NCI-H1092 treated with DMSO at 0.1 percent for 48 hours (cell line): ENCODE results near the gene KCNQ4.

Experiments
- DNase-seq: peaks from one replicate; lab custom pipeline; 2025; lab: John Stamatoyannopoulos, UW

The KCNQ4 gene

DNA sequence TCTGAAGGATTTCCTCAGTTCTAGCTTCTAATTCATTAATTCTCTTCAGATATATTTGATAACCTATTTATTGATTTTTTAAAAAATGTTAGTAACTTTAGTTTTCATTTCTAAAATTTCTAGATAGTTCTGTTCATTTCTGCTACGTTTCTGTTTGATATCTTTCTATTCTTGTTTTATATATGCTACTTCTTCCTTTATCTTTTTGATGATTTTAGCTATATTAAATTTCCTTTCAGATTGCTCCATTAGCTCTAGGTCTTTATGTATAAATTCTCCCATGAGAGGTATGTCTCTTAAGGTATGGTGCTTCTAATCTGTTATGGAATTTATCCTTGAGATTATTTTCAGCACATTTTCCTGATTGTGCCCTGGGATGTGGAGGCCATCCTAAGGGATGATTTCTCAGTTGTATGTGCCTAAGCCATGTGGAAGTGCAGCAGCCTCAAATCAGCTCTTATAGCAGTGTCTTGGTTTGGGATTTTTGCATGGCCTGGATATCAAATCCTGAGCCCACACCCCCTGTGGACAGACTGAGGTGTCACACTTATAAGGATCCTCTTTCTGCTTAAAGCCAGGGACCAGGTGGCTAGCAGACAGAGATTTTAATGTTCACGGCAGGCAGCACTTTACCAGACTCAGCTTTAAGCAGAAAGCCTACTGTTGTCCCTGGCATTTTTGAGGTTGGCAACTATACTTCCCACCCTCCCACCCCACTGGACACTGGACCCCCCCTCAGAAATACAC, 6.2 kb upstream of the KCNQ4 start:
- DNase-seq: no peak

- peak; percentile 10 for DNase-seq
These were observed 2.6 kb upstream of the KCNQ4 start for GRCh38 chr1:40780678-40781607.

- no peak for DNase-seq
These were observed 2.0 kb upstream of the KCNQ4 start for GRCh38 chr1:40781608-40781971.

DNA sequence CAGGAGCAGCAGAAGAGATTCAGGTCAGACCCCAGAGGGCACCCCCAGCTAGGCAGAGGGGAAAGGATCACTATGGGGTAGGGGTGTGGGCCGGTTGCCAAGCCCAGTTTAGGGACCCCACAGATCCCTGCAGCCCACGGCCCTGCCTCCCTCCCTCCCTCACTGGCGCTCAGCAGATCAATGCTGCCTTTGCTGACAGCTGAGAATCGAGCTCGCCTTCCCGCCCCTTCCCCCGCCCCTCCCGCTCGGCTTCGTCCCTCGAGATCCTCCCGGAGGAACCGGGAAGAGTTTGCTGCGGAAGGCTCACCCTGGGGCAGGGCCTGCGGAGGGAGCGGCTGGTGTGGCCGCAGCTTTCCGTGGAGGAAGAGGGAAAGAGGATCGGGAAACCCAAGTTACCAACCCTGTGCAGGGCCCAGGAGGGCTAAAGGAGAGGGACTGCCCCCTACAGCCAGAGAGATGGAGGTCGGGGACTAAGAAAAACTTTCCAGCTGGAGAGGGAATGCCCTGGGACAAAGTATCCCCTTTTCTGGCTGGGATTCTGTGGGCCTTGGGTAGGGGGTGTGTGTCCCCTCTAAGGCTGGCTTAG, 1.1 kb upstream of the KCNQ4 start:
- no peak for DNase-seq

DNA sequence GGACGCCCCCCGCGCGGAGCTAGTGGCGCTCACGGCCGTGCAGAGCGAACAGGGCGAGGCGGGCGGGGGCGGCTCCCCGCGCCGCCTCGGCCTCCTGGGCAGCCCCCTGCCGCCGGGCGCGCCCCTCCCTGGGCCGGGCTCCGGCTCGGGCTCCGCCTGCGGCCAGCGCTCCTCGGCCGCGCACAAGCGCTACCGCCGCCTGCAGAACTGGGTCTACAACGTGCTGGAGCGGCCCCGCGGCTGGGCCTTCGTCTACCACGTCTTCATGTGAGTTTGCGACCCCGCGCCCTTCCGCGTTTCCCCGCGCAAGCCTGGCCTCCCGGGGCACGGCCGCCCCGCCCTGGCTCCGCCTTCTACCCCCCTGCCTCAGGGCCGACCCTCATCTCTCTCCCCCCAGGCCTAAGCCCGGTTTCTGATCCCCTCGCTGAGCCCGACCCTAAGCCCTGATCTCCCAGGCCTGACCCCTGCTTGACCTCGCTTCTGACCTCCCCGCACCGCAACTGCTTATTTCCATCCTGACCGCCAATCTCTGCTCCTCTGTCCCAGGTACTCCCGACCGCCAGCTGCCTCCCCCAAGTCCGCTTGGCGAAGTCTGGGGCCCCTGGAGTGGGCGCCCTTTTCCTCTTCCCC, 669 bp downstream of the KCNQ4 start:
- DNase-seq: peak; percentile 28

GRCh38 chr1:40784771-40785151, 1.2 kb downstream of the KCNQ4 start:
- no peak for DNase-seq

DNA sequence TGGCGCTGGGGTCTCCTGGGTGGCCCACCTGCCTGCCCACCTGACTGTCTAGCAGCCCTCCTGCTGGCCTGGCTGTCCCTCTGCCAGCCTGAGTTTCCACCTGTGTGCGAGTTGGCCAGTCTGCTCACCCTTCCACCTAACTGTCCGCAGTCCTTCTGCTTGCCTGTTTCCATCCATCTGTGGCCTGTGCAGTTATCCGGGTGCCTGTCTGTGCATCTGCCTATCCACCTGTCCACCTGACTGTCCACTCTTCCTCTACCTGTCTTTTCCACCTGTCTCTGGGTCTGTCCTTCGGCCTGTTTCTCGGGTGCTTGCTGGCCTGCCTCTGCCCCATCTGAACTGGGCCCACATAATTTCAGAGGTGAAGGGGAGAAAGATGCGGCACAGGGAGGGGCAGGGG, 1.9 kb downstream of the KCNQ4 start:
- no peak for DNase-seq

DNA sequence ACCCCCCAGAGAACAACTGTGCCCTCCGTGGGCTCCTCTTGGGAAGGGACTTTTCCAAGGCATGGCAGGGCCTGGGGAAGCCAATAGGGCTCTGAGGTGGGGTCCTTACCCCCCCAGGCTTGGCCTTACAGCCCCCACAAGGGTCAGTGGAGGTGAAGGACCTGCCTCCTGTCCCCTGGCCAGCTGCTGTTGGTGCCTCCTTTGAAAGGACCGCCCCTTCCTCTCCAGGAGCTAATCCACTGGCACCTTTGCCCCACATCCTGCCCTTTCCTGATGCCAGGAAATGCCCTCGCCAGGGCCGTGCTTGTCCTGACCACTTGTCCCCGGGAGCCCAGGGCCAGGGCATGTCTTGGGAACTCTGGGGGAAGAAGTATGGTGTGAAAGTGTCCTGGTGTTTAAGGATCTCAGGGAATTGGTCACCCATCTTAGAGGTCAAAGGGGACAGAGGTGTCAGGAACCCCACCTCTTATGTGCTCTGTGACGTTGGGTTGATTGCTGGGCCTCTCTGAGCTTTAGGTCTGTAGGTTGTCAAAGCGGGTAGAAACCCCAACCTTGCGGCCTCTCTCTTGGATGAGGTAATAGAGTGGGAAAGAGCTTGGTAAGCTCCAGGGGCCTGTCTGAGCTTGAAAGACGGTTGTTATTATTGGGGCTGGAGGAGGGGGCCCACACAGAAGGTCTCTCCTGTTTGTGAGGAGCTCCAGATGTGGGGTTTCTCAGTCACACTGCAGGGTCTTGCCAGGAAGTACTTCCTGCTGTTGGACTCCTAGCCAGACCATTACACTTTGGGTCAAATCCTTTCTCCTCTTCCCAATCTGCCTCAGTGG, 2.8 kb downstream of the KCNQ4 start:
- no peak for DNase-seq

GRCh38 chr1:40786995-40787705, 3.6 kb downstream of the KCNQ4 start:
- no peak for DNase-seq

DNA sequence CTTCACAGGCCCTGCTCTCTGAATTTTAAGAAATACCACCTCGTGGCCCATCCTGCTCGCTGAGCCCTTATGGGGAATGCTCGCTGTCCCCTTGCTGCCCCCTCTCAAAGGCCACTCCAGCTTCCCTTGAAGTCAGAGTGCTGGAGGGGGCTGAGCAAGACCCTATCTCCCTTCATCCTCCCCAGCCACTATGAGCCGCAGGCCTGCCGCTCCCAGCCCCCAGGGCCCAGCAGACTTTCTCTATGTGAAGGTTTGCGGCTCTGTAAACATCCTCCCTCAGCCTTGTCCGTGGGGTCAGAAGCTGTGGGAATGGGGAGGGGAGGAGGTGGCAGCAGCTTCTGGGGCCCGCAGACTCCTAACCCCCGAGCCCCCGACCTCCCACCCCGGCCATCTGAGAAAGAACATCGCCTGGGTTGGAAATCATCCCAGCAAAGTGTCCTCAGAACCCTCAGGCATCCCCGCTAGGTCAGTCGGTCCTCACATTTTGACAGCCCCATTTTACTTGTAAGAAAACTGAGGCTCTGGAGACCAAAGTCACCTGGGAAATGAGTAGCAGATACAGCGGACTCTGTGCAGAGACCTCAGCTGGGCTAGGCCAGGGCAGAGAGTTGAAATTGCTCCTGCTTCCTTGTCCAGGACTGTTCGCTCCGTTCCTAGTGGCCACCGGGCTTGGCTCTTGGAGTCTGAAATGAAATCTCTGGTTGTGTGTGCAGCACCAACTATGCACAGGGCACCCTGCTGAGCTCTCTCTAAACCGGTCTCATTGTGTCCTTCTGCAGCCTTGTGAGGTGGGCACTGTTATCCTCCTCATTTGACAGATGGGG, 4.4 kb downstream of the KCNQ4 start:
- no peak for DNase-seq

DNA sequence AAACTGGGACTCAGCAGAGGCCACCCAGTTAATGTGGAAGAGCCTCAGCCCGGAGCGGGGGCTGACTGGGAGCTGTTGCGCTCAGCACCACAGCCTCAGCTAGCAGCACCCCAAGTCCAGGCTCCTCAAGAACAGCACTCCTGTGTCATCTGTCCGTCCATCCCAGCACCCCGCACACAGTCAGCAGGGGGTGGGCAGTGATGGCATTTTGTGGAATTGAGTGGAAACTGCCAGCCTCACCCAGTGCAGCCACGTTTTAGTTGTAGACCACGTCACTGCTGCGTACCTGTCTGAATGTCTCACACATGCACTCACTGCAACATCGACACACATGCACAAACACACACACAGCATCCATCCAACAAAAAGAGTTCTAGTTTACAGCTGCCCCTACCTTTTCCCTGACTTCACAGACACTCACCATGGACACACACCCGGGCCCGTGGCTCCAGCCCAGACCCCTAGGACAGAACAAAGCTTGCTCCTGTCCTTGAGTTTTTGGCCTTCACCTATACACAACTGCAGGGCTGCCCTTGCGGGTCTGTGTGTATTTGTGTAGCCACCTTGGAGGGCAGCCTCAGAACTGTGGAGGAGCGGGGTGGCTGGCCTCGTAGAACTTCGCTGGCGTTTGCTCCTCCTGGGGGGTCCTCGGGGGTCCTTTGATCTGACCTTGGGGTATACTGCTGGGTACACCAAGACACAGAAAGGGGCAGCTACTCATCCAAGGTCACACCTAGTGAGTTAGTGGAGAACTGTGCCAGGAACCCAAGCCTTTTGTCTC, 5.2 kb downstream of the KCNQ4 start:
- DNase-seq: no peak

DNA sequence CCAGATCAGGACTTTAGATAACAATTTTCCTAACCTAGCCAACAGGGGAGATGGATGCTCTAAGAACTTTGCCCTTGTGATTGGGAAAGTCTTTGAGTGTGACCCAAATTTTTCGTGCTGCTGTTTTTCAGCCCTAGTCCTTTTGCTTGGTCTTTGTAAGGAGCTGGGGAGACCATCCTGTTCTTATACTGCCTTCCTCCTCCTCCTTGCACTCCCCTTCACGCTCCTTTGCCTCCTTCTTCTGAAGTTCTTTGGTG, 5.7 kb downstream of the KCNQ4 start:
- no peak for DNase-seq

DNA sequence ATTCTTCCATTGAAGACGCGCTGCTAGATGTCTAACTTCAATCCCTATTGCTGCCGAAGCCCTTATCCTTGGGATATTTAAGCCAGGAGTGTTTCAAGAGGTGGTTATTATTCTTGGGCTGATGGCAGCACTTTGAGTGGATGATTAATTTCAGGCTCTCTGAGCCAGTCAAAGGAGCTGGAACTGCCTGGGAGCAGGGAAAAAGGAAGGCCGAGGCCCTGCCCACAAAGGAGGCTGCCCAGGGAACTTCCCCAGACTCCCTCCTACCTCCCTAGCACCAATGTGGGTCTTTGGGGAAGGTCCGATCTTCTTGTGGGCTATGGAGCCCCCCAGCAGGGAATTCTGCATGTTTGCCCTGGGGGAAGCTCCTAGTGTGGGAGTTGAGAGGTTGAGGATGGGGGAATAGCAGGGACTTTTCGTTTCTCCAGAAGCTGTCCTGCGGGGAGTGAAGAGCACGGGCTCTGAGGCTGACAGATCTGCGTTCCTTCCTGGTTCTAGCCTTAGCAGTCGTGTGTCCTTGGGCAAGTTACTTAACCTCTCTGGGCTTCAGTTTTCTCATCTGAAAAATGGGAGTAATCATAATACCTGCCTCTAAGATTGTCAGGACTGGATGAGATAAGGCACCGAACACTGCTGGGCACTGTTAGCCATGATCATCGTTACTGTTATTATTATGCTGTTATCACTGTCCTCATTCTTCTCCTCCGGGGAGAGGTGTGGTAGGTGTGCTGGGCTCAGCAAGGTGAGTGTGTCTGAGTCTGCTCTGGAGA, 6.3 kb downstream of the KCNQ4 start:
- no peak for DNase-seq

- no peak for DNase-seq
These were observed 8.4 kb downstream of the KCNQ4 start for GRCh38 chr1:40792036-40792435.

GRCh38 chr1:40793617-40794016, 10.0 kb downstream of the KCNQ4 start:
- no peak for DNase-seq

GRCh38 chr1:40794048-40794447, 10.5 kb downstream of the KCNQ4 start:
- no peak for DNase-seq

DNA sequence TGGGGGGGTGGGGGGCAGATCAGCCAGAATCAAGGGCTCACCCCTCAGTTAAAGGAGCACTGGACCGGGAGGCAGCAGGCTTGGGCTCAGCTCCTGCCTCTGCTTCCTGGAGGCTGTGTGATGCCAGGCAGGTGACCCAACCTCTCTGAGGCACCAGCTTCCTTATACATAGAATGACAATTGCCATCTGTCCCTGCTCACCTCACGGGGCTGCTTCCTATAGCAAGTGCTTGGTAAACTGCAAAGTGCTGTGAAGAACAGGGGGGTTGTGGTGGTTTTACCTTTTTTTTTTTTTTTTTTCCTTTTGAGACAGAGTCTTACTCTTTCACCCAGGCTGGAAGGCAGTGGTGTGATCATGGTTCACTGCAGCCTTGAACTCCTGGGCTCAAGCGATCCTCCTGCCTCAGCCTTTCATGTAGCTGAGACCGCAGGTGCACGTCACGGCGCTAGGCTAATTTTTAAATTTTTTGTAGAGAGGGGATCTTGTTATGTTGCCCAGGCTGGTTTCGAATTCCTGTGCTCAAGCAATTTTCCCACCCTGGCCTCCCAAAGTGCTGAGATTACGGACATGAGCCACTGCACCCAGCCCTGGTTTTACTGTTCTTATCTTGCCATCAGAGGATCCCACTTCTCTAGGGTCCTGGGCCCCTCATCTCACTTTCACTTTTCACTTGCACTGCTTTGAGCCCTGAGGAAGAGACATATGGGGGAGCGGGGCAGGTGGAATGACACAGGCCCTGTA, 11.6 kb downstream of the KCNQ4 start:
- DNase-seq: no peak
